Stomach (tissue), 4 donors: ENCODE measurements around the gene GAS2.

Experiments used
- EP300 ChIP-seq: sonication (generic); formaldehyde crosslinking; IDR thresholded peaks from one replicate; pipeline ENCODE4 v1.6.1; 2017; ENCODE audit warnings: antibody characterized with exemption
- POLR2A ChIP-seq, 4 donors: fragments of 450-650 bp; IDR thresholded peaks; one replicate each; pipeline ENCODE4 v1.6.1; 2016; ENCODE audit warnings: antibody characterized with exemption in 4 of 4, control low read depth in 2 of 4, mild to moderate bottlenecking in 1 of 4, moderate library complexity in 1 of 4
- POLR2AphosphoS5 ChIP-seq, 3 donors: sonication (generic); formaldehyde crosslinking; IDR thresholded peaks; one replicate each; pipeline ENCODE4 v1.6.1; 2016; ENCODE audit warnings: antibody characterized with exemption in 3 of 3
- TF ChIP-seq, protein P1 (sequence below), 7 experiments: fragments of 450-650 bp in 4 of 7; fragments of 200-600 bp in 3 of 7; sonication (generic) in 3 of 7; IDR thresholded peaks; one replicate each; pipeline ENCODE4 v1.5.1; 2016 to 2019; ENCODE audit warnings: antibody characterized with exemption in 7 of 7, control low read depth in 2 of 7, mild to moderate bottlenecking in 1 of 7

DNA sequence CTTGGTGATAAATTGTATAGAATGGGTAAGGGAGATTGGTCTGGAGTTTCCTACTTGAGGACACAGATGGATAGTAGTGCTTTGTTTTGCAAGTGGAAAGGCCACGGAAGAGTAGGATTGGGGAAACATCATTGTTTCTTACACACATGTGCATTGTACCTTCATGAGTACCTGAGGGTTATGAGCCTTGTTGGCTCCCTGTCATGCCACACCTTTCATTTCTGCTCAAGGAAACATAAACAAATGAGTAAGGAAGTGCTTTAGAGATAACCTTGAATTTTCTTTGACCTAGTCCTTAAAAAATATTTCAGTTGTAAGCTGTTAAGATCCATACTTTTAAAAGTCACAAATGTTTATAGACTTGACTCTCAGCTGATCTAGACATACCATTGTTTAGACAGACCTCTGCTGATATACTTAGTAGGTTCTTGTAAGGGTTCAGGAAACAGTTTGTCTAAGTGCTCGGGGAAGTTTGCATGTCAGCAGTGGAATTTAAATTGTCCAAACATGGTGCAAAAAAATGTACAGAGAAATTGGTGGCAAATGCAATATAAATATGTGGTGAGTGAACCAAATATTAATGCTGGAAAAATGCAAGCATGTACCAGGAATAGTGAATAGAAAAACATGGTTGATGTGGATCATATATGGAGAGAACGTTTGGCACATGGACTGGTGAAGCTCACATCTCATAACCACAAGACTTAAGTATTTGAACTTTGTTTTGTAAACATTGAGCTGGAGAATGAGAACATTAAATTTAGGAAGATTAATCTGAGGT is 40.9 kb downstream of the GAS2 start:
- TF ChIP-seq, protein P1, sequence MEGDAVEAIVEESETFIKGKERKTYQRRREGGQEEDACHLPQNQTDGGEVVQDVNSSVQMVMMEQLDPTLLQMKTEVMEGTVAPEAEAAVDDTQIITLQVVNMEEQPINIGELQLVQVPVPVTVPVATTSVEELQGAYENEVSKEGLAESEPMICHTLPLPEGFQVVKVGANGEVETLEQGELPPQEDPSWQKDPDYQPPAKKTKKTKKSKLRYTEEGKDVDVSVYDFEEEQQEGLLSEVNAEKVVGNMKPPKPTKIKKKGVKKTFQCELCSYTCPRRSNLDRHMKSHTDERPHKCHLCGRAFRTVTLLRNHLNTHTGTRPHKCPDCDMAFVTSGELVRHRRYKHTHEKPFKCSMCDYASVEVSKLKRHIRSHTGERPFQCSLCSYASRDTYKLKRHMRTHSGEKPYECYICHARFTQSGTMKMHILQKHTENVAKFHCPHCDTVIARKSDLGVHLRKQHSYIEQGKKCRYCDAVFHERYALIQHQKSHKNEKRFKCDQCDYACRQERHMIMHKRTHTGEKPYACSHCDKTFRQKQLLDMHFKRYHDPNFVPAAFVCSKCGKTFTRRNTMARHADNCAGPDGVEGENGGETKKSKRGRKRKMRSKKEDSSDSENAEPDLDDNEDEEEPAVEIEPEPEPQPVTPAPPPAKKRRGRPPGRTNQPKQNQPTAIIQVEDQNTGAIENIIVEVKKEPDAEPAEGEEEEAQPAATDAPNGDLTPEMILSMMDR (IDR thresholded peaks at IDR 0.05): no peak
- TF ChIP-seq POLR2AphosphoS5 (IDR thresholded peaks at IDR 0.05): no peak
- TF ChIP-seq POLR2A (IDR thresholded peaks at IDR 0.05): no peak
- TF ChIP-seq EP300: no peak
